ENCODE measurements around the gene PRRX1.

Gene PRRX1

GRCh38 chr1:170664093-170664827 lies at the start of gene PRRX1:
Gene PRRX1, plus strand, starts transcription at chr1:170664131. Its CDS starts 88 bp downstream, at chr1:170664219.
- Histone ChIP-seq H3K4me3 (ENCODE audit: low read depth, low read length) (peak within 1 kb of the TSS; percentile 74), H3K9me3 (ENCODE audit: control insufficient read depth, insufficient read depth, low read depth, low read length) (no peaks in the 10 kb centered on the region), H3K4me1 (ENCODE audit: control insufficient read depth, insufficient read depth, low read length) (peaks cover 62% of the 10 kb centered on the region), H3K27me3 (ENCODE audit: control insufficient read depth, insufficient read depth, low read length) (peaks cover 100% of the 10 kb centered on the region), H3K27ac (ENCODE audit: low read depth, low read length) (no peak within 1 kb of the TSS), H3K9ac (ENCODE audit: low read length) (peak within 1 kb of the TSS; percentile 59), H3K36me3 (ENCODE audit: control insufficient read depth, insufficient read depth, low read length) (no peaks in the 10 kb centered on the region)

GRCh38 chr1:170617591-170618330 lies 46.2 kb upstream of the PRRX1 start:
- Histone ChIP-seq H3K27me3 (ENCODE audit: control insufficient read depth, insufficient read depth, low read length) (no peaks in the 10 kb centered on the region), H3K9ac (ENCODE audit: low read length) (no peak overlapping the region), H3K4me3 (ENCODE audit: low read depth, low read length) (no peak overlapping the region), H3K4me1 (ENCODE audit: control insufficient read depth, insufficient read depth, low read length) (no peaks in the 10 kb centered on the region), H3K9me3 (ENCODE audit: control insufficient read depth, insufficient read depth, low read depth, low read length) (no peaks in the 10 kb centered on the region), H3K27ac (ENCODE audit: low read depth, low read length) (no peak overlapping the region), H3K36me3 (ENCODE audit: control insufficient read depth, insufficient read depth, low read length) (no peaks in the 10 kb centered on the region)

GRCh38 chr1:170618421-170618820 lies 45.5 kb upstream of the PRRX1 start:
- H3K9me3 ChIP-seq (ENCODE audit: control insufficient read depth, insufficient read depth, low read depth, low read length): no peaks in the 10 kb centered on the region
- no peaks in the 10 kb centered on the region for H3K27me3 ChIP-seq (ENCODE audit: control insufficient read depth, insufficient read depth, low read length)
- H3K4me3 ChIP-seq (ENCODE audit: low read depth, low read length): no peak overlapping the region
- H3K36me3 ChIP-seq (ENCODE audit: control insufficient read depth, insufficient read depth, low read length): no peaks in the 10 kb centered on the region
- H3K9ac ChIP-seq (ENCODE audit: low read length): no peak overlapping the region
- no peaks in the 10 kb centered on the region for H3K4me1 ChIP-seq (ENCODE audit: control insufficient read depth, insufficient read depth, low read length)
- no peak overlapping the region for H3K27ac ChIP-seq (ENCODE audit: low read depth, low read length)

- Histone ChIP-seq H3K9ac (ENCODE audit: low read length) (no peak overlapping the region), H3K36me3 (ENCODE audit: control insufficient read depth, insufficient read depth, low read length) (no peaks in the 10 kb centered on the region), H3K4me1 (ENCODE audit: control insufficient read depth, insufficient read depth, low read length) (no peaks in the 10 kb centered on the region), H3K27ac (ENCODE audit: low read depth, low read length) (no peak overlapping the region), H3K4me3 (ENCODE audit: low read depth, low read length) (no peak overlapping the region), H3K9me3 (ENCODE audit: control insufficient read depth, insufficient read depth, low read depth, low read length) (no peaks in the 10 kb centered on the region), H3K27me3 (ENCODE audit: control insufficient read depth, insufficient read depth, low read length) (no peaks in the 10 kb centered on the region)
Measured at GRCh38 chr1:170619241-170620028, 44.5 kb upstream of the PRRX1 start.

- Histone ChIP-seq H3K9ac (ENCODE audit: low read length) (no peak overlapping the region), H3K4me1 (ENCODE audit: control insufficient read depth, insufficient read depth, low read length) (no peaks in the 10 kb centered on the region), H3K4me3 (ENCODE audit: low read depth, low read length) (no peak overlapping the region), H3K9me3 (ENCODE audit: control insufficient read depth, insufficient read depth, low read depth, low read length) (no peaks in the 10 kb centered on the region), H3K27ac (ENCODE audit: low read depth, low read length) (no peak overlapping the region), H3K36me3 (ENCODE audit: control insufficient read depth, insufficient read depth, low read length) (no peaks in the 10 kb centered on the region), H3K27me3 (ENCODE audit: control insufficient read depth, insufficient read depth, low read length) (no peaks in the 10 kb centered on the region)
Measured at GRCh38 chr1:170620164-170620563, 43.8 kb upstream of the PRRX1 start.

GRCh38 chr1:170623171-170623570 lies 40.8 kb upstream of the PRRX1 start:
- H3K27me3 ChIP-seq (ENCODE audit: control insufficient read depth, insufficient read depth, low read length): no peaks in the 10 kb centered on the region
- H3K36me3 ChIP-seq (ENCODE audit: control insufficient read depth, insufficient read depth, low read length): no peaks in the 10 kb centered on the region
- H3K9me3 ChIP-seq (ENCODE audit: control insufficient read depth, insufficient read depth, low read depth, low read length): no peaks in the 10 kb centered on the region
- no peak overlapping the region for H3K27ac ChIP-seq (ENCODE audit: low read depth, low read length)
- no peaks in the 10 kb centered on the region for H3K4me1 ChIP-seq (ENCODE audit: control insufficient read depth, insufficient read depth, low read length)
- no peak overlapping the region for H3K9ac ChIP-seq (ENCODE audit: low read length)
- H3K4me3 ChIP-seq (ENCODE audit: low read depth, low read length): no peak overlapping the region

GRCh38 chr1:170624146-170624545 lies 39.8 kb upstream of the PRRX1 start:
- no peaks in the 10 kb centered on the region for H3K27me3 ChIP-seq (ENCODE audit: control insufficient read depth, insufficient read depth, low read length)
- H3K9ac ChIP-seq (ENCODE audit: low read length): no peak overlapping the region
- H3K9me3 ChIP-seq (ENCODE audit: control insufficient read depth, insufficient read depth, low read depth, low read length): no peaks in the 10 kb centered on the region
- no peak overlapping the region for H3K27ac ChIP-seq (ENCODE audit: low read depth, low read length)
- no peaks in the 10 kb centered on the region for H3K4me1 ChIP-seq (ENCODE audit: control insufficient read depth, insufficient read depth, low read length)
- H3K36me3 ChIP-seq (ENCODE audit: control insufficient read depth, insufficient read depth, low read length): no peaks in the 10 kb centered on the region
- no peak overlapping the region for H3K4me3 ChIP-seq (ENCODE audit: low read depth, low read length)

GRCh38 chr1:170630977-170631376 lies 33.0 kb upstream of the PRRX1 start:
- no peak overlapping the region for H3K4me3 ChIP-seq (ENCODE audit: low read depth, low read length)
- H3K9ac ChIP-seq (ENCODE audit: low read length): no peak overlapping the region
- H3K9me3 ChIP-seq (ENCODE audit: control insufficient read depth, insufficient read depth, low read depth, low read length): no peaks in the 10 kb centered on the region
- H3K36me3 ChIP-seq (ENCODE audit: control insufficient read depth, insufficient read depth, low read length): no peaks in the 10 kb centered on the region
- H3K27ac ChIP-seq (ENCODE audit: low read depth, low read length): no peak overlapping the region
- H3K27me3 ChIP-seq (ENCODE audit: control insufficient read depth, insufficient read depth, low read length): no peaks in the 10 kb centered on the region
- H3K4me1 ChIP-seq (ENCODE audit: control insufficient read depth, insufficient read depth, low read length): 0 out of 2 replicates have a peak, but pooled peaks cover 4% of the 10 kb centered on the region

GRCh38 chr1:170634293-170634692 lies 29.6 kb upstream of the PRRX1 start:
- Histone ChIP-seq H3K36me3 (ENCODE audit: control insufficient read depth, insufficient read depth, low read length) (no peaks in the 10 kb centered on the region), H3K9me3 (ENCODE audit: control insufficient read depth, insufficient read depth, low read depth, low read length) (0 out of 2 replicates have a peak, but pooled peaks cover 1% of the 10 kb centered on the region), H3K4me1 (ENCODE audit: control insufficient read depth, insufficient read depth, low read length) (0 out of 2 replicates have a peak, but pooled peaks cover 4% of the 10 kb centered on the region), H3K27ac (ENCODE audit: low read depth, low read length) (no peak overlapping the region), H3K9ac (ENCODE audit: low read length) (no peak overlapping the region), H3K4me3 (ENCODE audit: low read depth, low read length) (no peak overlapping the region), H3K27me3 (ENCODE audit: control insufficient read depth, insufficient read depth, low read length) (no peaks in the 10 kb centered on the region)

GRCh38 chr1:170634824-170635410 lies 29.0 kb upstream of the PRRX1 start:
- no peak overlapping the region for H3K9ac ChIP-seq (ENCODE audit: low read length)
- H3K27ac ChIP-seq (ENCODE audit: low read depth, low read length): no peak overlapping the region
- no peaks in the 10 kb centered on the region for H3K27me3 ChIP-seq (ENCODE audit: control insufficient read depth, insufficient read depth, low read length)
- H3K36me3 ChIP-seq (ENCODE audit: control insufficient read depth, insufficient read depth, low read length): no peaks in the 10 kb centered on the region
- H3K4me3 ChIP-seq (ENCODE audit: low read depth, low read length): no peak overlapping the region
- 0 out of 2 replicates have a peak, but pooled peaks cover 3% of the 10 kb centered on the region for H3K9me3 ChIP-seq (ENCODE audit: control insufficient read depth, insufficient read depth, low read depth, low read length)
- 0 out of 2 replicates have a peak, but pooled peaks cover 4% of the 10 kb centered on the region for H3K4me1 ChIP-seq (ENCODE audit: control insufficient read depth, insufficient read depth, low read length)
